HG02970 (cell line): ENCODE results near the gene RIPOR3.
"Not testable (repeated sequence)": the region's sequence is repeated elsewhere in the genome, so short reads cannot be mapped to it uniquely, and the experiment has no call there.

Experiments
- ATAC-seq: cut with Tn5 transposase; IDR thresholded peaks from one replicate; pipeline ENCODE4 v1.9.1; 2021; ENCODE audit warnings: mild to moderate bottlenecking, moderate library complexity, moderate number of reproducible peaks; ENCODE audit not compliant: unreplicated experiment, low FRiP score

Gene RIPOR3

DNA sequence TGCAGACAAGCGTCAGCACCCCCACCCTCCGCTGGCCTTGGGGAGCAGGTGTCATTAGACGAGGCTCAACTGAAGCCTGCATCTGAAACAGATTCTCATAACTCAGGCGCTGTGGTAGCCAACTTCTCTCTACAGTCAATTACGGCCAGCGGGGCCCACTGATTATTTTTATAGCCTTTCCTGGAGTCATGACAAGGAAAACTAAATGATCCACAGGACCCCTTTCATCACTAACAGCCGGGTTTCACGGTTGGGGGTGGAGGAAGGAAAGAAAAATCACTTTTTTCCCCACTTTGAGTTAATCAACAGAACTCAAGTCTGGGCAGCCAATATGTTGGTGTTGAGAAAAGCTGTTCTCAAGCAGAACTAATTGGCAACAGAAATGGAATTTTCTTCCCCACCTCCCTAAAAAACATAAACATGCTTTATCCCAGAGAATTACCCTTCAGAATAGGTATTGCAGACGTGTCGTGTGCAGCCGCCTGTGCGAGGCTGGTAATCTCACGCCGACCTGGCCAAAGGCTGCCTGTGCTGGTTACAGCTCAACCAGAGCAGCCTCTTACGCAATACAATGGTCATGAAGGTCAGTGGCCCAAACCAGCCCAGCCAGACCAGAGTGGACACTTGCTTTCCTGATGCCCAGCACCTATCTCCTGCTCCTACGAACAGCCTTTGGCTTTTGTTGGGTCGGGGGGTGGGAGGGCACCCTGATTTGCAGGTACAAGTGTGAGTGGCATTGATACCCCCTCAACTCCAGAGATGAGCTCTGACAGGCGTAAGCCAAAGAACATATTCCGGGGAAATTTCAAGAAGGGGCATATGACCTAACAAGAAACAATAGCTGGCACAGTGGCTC, 11.0 kb downstream of the RIPOR3 start:
- ATAC-seq, result no peak

DNA sequence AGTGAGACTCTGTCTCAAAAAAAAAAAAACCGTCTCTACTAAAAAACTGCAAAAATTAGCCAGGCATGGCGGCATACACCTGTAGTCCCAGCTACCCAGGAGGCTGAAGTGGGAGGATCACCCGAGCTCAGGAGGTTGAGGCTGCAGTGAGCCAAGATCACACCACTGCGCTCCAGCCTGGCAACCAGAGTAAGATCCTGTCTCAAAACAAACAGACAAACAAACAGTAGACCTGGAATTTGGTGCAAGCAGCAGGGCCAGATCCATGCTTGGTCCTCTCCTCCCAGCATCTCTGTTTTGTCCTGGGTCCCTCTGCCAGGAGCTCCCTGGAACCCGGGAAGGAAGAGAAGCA, 11.6 kb downstream of the RIPOR3 start:
- no peak for ATAC-seq

- no peak for ATAC-seq
Measured at GRCh38 chr20:50678169-50678898, 13.0 kb downstream of the RIPOR3 start.

DNA sequence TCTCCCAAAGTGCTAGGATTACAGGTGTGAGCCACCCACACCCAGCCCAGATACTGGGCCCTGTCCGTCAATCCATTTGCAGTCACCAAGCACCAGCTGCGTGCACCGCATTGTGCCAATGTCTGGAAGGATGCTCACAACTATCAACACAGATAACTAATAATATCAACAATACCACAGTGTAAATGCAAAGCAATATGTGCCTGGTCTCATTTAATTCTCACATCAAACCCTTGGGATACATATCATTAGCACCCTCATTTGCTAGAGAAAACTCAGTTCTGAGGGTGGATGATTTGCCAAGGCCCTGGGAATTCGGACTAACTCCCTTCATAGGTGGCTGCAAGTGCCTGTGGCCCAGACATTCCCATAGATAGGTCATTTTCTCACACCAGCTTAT, 14.5 kb downstream of the RIPOR3 start:
- ATAC-seq, result no peak

- ATAC-seq, result not testable (repeated sequence)
Measured at GRCh38 chr20:50676377-50676731, 15.0 kb downstream of the RIPOR3 start.

GRCh38 chr20:50675671-50676376, 15.5 kb downstream of the RIPOR3 start:
- ATAC-seq, result no peak

DNA sequence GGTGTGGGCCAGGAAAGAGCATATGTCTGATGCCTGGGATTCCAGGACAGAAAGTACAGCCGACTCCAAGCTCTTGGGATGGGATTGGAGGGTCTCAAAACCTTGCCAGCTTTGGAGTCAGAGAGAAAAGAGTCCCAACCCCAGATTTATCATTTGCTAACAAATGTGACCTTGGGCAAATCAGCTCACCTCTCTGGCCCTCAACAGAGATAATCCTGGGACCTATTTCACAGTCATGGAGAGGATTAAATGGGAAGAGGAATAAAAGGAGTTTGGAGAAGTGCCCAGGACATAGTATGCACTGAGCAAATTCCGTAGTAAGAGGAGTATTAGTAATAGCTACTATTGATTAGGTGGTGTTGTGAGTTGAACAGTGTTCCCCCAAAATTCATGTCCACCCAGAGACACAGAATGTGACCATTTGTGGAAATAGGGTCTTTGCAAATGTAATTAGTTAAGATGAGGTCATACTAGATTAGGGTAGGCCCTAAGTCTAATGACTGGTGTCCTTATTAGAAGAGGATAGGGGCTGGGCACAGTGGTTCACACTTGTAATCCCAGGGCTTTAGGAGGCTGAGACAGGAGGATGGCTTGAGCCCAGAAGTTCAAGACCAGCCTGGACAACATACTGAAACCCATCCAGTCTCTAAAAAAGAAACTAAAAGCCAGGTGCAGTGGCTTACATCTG, 17.1 kb downstream of the RIPOR3 start:
- no peak for ATAC-seq

- no peak for ATAC-seq
Measured at GRCh38 chr20:50673466-50674137, 17.7 kb downstream of the RIPOR3 start.

DNA sequence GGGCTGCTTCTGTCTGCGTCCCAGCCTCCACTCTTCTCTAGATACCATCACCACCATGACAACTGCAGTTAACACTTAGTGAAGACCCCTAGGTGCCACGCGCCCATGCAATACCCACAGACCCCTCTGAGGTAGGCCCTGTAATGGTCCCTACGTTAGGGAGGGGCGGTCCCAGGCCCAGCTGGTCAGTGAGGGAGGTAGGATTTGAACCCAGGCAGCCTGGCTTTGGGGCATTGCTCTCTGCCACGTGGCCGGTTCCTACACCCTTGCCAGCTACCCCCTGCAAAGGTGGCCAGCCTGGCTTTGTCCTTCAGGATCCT, 18.2 kb downstream of the RIPOR3 start:
- ATAC-seq, result no peak

DNA sequence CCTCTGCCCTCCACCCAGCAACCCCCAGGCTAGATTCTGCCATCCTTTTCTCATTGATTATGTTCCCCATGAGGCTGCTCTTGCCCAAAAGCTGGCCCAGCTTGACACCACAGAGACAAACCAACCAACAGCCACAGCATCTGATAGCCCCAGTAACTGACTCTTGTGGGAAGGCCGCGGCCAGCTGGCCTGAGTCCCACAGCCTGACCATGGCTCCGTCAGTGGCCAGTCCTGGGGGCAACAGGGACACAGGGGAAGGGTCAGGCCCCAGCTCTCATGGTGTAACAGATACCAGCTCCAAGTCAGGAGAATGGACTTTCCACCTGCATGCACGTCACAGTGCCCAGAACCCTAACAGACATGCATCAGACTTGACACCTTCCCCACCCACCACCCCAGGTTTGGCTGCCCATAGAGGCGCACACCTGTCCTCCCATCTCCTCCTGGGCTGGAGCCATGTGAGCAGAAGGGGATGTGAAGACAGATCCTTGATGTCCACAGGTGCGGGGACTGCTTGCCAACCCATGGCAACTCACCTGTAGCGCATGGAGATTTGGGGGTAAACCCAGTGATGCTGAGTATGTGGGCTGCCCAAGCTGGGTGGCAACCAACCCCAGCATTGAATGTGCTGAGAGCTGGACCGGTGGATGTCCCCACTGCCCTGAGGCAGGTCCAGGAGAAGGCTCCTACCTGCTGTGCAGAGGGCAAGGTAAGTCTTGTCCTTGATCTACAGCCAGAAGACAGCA, 18.8 kb downstream of the RIPOR3 start:
- no peak for ATAC-seq

DNA sequence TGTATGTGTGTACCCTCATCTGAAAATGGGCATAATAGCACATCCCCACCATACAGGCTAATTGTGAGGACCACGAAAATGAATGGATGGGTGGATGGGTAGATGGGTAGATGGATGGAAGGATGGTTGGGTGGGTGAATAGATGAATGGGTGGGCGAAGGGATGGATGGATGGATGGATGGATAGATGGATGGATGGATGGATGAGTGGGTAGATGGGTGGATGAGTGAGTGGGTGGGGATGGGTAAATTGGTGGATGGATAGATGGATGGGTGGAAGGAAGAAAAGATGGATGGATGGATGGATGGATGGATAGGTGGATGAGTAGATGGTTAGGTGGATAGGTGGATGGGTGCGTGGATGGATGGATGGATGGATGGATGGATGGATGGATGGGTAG, 19.7 kb downstream of the RIPOR3 start:
- no peak for ATAC-seq

- ATAC-seq, result not testable (repeated sequence)
Measured at GRCh38 chr20:50671010-50671409, 20.3 kb downstream of the RIPOR3 start.

GRCh38 chr20:50670126-50670862, 21.0 kb downstream of the RIPOR3 start:
- ATAC-seq, result no peak

DNA sequence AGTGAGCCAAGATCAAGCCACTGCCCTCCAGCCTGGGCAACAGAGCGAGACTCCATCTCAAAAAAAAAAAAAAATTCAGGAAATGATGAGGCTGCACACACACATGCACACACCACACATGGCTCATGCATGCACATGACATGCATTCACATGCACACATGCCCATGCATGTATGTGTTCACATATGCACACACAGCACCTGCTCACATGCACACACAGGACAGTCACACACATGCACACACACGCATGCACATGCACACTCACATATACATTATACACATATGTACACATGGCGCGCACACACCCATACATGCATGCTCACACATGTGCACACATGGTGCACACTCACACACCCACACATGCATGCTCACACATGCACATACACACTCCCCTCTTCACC, 22.5 kb downstream of the RIPOR3 start:
- ATAC-seq, result no peak

DNA sequence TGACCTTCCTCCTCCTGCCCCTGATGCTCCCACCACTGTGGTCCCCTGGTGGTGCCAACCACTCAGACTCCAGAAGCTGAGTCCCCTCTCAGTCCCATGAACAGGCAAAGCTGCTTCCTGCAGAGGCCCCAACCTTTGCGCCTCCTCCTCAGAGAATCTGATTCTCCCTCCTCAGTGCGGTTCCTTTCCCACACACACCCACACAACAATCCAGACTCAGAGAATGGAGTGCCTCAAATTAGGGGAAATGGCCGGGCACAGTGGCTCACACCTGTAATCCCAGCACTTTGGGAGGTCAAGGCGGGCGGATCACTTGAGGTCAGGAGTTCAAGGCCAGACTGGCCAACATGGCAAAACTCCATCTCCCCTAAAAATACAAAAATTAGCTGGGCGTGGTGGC, 23.0 kb downstream of the RIPOR3 start:
- ATAC-seq, result no peak

DNA sequence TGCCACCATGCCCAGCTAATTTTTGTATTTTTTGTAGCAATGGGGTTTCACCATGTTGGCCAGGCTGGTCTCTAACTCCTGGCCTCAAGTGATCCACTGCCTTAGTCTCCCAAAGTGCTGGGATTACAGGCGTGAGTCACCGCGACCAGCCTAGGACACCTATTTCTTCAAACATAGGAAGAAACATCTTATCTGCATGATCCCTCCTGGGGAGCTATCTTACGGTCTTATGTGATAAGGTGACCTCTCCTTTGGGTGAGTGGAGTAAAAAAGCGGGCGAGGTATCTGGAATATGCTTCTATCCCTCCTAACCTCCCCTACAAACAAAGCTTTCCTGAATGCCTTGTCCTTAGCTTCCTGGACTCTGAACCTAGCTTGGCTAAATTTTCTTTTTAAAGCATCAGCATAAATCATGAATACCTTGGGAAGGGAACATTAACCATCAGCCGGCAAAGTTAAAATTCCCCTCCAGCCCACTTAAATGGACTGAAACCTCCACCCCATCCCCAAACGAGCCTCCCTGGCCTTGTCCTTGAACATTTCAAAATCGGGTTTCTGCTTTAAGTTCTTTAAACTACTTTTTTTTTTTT, 24.5 kb downstream of the RIPOR3 start:
- ATAC-seq, result no peak

DNA sequence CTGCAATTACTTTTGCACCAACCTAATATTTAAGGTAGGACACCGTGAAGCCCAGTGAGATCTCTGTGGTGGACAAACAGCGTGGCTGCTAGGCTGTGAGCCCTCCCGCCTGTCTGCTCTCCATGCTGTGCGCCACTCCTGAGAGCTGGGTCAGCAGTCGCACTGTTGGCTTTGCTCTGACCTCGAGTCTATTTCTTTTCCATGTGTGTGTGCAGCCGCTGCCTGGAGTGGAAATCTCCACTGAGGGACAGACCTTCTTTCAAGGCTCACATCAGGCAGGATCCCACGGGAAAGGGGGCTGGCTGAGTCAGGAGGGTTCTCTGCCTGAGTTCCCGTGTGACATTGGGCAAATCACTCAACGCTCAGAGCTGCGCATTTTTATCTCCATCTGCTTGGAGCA, 27.1 kb downstream of the RIPOR3 start:
- no peak for ATAC-seq

GRCh38 chr20:50663095-50663821, 28.1 kb downstream of the RIPOR3 start:
- no peak for ATAC-seq
